HG03064 (cell line): ENCODE results near the gene RBM20.

Experiments
- ATAC-seq: cut with Tn5 transposase; IDR thresholded peaks from one replicate; pipeline ENCODE4 v1.9.1; 2021; ENCODE audit warnings: low read depth; ENCODE audit not compliant: unreplicated experiment

RBM20 gene

GRCh38 chr10:110802551-110803238, 158.6 kb downstream of the RBM20 start:
- ATAC-seq, result peak; percentile 57

- peak; percentile 46 for ATAC-seq
Measured at GRCh38 chr10:110803239-110803749, 159.2 kb downstream of the RBM20 start.

GRCh38 chr10:110803830-110804338, 159.7 kb downstream of the RBM20 start:
- ATAC-seq, result peak; percentile 39

GRCh38 chr10:110804376-110804775, 160.2 kb downstream of the RBM20 start:
- ATAC-seq, result no peak

GRCh38 chr10:110805292-110805691, 161.2 kb downstream of the RBM20 start:
- ATAC-seq, result no peak

GRCh38 chr10:110806335-110806734, 162.2 kb downstream of the RBM20 start:
- ATAC-seq, result no peak

- no peak for ATAC-seq
Measured at GRCh38 chr10:110808123-110808522, 164.0 kb downstream of the RBM20 start.

GRCh38 chr10:110808615-110809014, 164.5 kb downstream of the RBM20 start:
- no peak for ATAC-seq

GRCh38 chr10:110810625-110811024, 166.5 kb downstream of the RBM20 start:
- no peak for ATAC-seq

GRCh38 chr10:110811791-110812581, 167.8 kb downstream of the RBM20 start:
- ATAC-seq, result no peak

- no peak for ATAC-seq
Measured at GRCh38 chr10:110812583-110812982, 168.4 kb downstream of the RBM20 start.

- ATAC-seq, result no peak
Measured at GRCh38 chr10:110813743-110814472, 169.8 kb downstream of the RBM20 start.

- ATAC-seq, result no peak
Measured at GRCh38 chr10:110815354-110816004, 171.3 kb downstream of the RBM20 start.

GRCh38 chr10:110817614-110818013, 173.5 kb downstream of the RBM20 start:
- no peak for ATAC-seq

- ATAC-seq, result no peak
Measured at GRCh38 chr10:110818311-110819256, 174.4 kb downstream of the RBM20 start.

GRCh38 chr10:110820321-110820814, 176.2 kb downstream of the RBM20 start:
- ATAC-seq, result no peak

- ATAC-seq, result no peak
Measured at GRCh38 chr10:110821508-110821907, 177.4 kb downstream of the RBM20 start.

- ATAC-seq, result no peak
Measured at GRCh38 chr10:110822035-110822711, 178.0 kb downstream of the RBM20 start.
